ENCODE measurements around the gene EXOC6.

The EXOC6 gene

GRCh38 chr10:93103953-93104352 is 255.6 kb downstream of the EXOC6 start:
- no peak overlapping the region for H3K4me3 ChIP-seq (ENCODE audit: low read length)
- TF ChIP-seq ZNF274 (IDR thresholded peaks at IDR 0.05; ENCODE audit: low read depth, low read length): no peak

GRCh38 chr10:93106631-93107072 is 258.3 kb downstream of the EXOC6 start:
- TF ChIP-seq ZNF274 (IDR thresholded peaks at IDR 0.05; ENCODE audit: low read depth, low read length): no peak
- H3K4me3 ChIP-seq (ENCODE audit: low read length): no peak overlapping the region

Measured in GM08714 (cell line).